ENCODE results near the gene SNTG2. TPM values are rescaled to one million over a fixed set of nuclear protein-coding genes. Genes with fewer than 3 reads are reported as not detected.

Gene SNTG2
- polyA plus RNA-seq, 1 experiment, result 0.06 TPM

GRCh38 chr2:955829-956731 is 5.4 kb downstream of the SNTG2 start:
- POLR2A ChIA-PET, result interaction anchor here (0.6 kb wide), 1 partner anchor 217 kb away, joined by 4 read pairs; no protein-coding TSS in a partner anchor
- Histone ChIP-seq H3K27ac (ENCODE audit: low read depth, low read length) (no peak overlapping the region), H3K9me3 (ENCODE audit: control insufficient read depth, insufficient read depth, low read length) (peaks cover 4% of the 10 kb centered on the region; the same call in 1 of the 2 replicates), H3K4me3 (ENCODE audit: low read depth, low read length) (no peak overlapping the region), H3K27me3 (ENCODE audit: control insufficient read depth, insufficient read depth, low read length) (peaks cover 14% of the 10 kb centered on the region)
- TF ChIP-seq CTCF (IDR thresholded peaks at IDR 0.05; ENCODE audit: low read depth, low read length), result no peak
- no peak for DNase-seq (ENCODE audit: low read depth, low spot score)
- CTCF ChIA-PET, result interaction anchor here (0.9 kb wide), 1 partner anchor 184 kb away, joined by 4 read pairs; no protein-coding TSS in a partner anchor

- H3K27me3 ChIP-seq (ENCODE audit: control insufficient read depth, insufficient read depth, low read length), result no peaks in the 10 kb centered on the region
- H3K9me3 ChIP-seq (ENCODE audit: control insufficient read depth, insufficient read depth, low read length), result no peaks in the 10 kb centered on the region; the same call in 1 of the 2 replicates
- H3K4me3 ChIP-seq (ENCODE audit: low read depth, low read length), result no peak overlapping the region
- no peak for TF ChIP-seq CTCF (IDR thresholded peaks at IDR 0.05; ENCODE audit: low read depth, low read length)
- DNase-seq (ENCODE audit: low read depth, low spot score), result no peak
- no peak overlapping the region for H3K27ac ChIP-seq (ENCODE audit: low read depth, low read length)
- POLR2A ChIA-PET, result no interaction called here
- CTCF ChIA-PET, result interaction anchor here (2.9 kb wide), 1 partner anchor 592 kb away, joined by 9 read pairs; no protein-coding TSS in a partner anchor
These were observed 8.8 kb downstream of the SNTG2 start for GRCh38 chr2:959457-959856.

DNA sequence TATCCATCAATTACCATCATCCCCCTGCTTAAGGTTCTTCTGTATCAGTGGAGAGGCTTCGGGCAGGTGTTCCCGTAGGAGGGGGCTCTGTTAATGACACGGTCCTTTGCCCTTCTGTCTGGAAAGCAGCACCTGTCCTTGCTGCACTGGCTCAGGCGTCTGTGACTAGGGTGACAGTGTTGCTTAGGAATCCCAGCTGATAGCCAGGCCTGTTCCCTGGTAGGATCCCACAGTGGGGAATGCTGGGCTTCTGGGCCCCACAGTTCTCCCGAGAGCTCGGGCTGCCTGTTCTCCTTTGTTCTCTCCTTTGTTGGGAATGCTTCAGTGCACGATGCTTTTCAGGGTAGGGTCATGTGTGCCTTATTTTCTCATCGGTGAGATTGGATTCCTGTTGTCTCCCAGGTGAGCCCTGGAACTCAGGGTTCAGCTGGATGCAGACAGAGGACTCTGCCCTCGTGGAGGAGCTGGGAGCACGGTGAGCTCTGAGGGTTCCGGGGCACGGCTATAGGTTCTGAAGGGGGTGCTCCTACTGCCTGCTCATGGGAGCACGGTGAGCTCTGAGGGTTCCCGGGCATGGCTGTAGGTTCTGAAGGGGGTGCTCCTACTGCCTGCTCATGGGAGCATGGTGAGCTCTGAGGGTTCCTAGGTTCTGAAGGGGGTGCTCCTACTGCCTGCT is 9.6 kb downstream of the SNTG2 start:
- no peaks in the 10 kb centered on the region for H3K27me3 ChIP-seq (ENCODE audit: control insufficient read depth, insufficient read depth, low read length)
- no peak overlapping the region for H3K4me3 ChIP-seq (ENCODE audit: low read depth, low read length)
- no peak for DNase-seq (ENCODE audit: low read depth, low spot score)
- POLR2A ChIA-PET, result no interaction called here
- no peak for TF ChIP-seq CTCF (IDR thresholded peaks at IDR 0.05; ENCODE audit: low read depth, low read length)
- no peaks in the 10 kb centered on the region; the same call in 1 of the 2 replicates for H3K9me3 ChIP-seq (ENCODE audit: control insufficient read depth, insufficient read depth, low read length)
- CTCF ChIA-PET, result no interaction called here
- H3K27ac ChIP-seq (ENCODE audit: low read depth, low read length), result no peak overlapping the region

DNA sequence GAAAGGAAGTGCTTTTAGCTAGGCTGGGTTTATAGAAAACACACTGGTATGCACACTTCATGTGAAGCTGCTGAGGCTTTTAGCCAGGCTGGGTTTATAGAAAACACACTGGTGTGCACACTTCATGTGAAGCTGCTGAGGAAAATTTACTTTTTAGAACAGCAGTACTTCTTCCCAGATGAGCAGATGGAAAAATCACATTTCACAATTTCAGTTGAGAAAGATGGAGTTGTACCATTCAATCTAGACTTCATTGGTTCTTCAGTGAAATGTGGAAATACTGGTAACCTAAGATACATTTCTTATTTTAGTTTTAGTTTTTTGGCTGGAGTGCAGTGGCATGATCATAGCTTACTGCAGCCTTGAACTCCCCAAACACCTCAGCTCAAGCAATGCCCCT is 11.1 kb downstream of the SNTG2 start:
- Histone ChIP-seq H3K27ac (ENCODE audit: low read depth, low read length) (no peak overlapping the region), H3K4me3 (ENCODE audit: low read depth, low read length) (no peak overlapping the region), H3K27me3 (ENCODE audit: control insufficient read depth, insufficient read depth, low read length) (no peaks in the 10 kb centered on the region), H3K9me3 (ENCODE audit: control insufficient read depth, insufficient read depth, low read length) (peaks cover 8% of the 10 kb centered on the region; the same call in 1 of the 2 replicates)
- DNase-seq (ENCODE audit: low read depth, low spot score), result no peak
- no peak for TF ChIP-seq CTCF (IDR thresholded peaks at IDR 0.05; ENCODE audit: low read depth, low read length)
- ChIA-PET CTCF (no interaction called here), POLR2A (no interaction called here)
